ENCODE measurements around the gene IGFBP6.

The IGFBP6 gene

GRCh38 chr12:53059434-53060063 lies 37.9 kb upstream of the IGFBP6 start:
- no peak for DNase-seq (ENCODE audit: low read depth)

DNA sequence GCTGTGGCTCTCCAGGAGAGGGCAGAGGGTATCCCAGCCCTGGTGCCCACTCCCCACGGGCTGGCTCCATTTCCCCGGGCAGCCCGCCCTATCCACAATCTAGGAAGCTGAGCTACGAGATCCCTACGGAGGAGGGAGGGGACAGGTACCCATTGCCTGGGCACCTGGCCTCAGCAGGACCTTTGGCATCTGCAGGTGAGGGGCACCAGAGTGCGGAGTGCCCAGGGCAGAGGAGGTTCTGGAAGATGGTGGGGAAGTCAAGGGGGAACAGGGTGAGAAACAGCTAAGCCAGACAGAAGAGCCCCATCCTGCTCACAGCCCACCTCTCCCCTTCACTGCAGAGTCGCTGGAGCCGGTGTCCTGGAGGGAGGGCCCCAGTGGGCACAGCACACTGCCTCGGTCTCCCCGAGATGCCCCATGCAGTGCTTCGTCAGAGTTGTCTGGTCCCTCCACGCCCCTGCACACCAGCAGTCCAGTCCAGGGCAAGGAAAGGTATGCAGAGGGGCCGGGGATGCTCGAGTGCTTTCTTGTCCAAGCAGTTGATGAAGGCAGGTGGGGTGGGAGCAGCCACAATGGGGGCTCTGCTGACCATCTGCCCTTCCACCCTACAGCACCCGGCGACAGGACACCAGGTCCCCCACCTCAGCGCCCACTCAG lies 37.3 kb upstream of the IGFBP6 start:
- DNase-seq (ENCODE audit: low read depth) = no peak

DNA sequence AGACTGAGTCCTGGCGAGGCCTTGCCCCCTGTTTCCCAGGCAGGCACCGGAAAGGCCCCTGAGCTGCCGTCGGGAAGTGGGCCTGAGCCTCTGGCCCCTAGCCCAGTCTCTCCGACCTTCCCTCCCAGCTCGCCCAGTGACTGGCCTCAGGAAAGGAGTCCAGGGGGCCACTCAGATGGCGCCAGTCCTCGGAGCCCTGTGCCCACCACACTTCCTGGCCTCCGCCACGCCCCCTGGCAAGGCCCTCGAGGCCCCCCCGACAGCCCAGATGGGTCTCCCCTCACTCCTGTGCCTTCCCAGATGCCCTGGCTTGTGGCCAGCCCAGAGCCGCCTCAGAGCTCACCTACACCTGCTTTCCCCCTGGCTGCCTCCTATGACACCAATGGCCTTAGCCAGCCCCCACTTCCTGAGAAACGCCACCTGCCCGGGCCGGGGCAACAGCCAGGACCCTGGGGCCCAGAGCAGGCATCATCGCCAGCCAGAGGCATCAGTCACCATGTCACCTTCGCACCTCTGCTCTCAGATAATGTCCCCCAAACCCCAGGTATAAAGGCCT lies 36.7 kb upstream of the IGFBP6 start:
- DNase-seq (ENCODE audit: low read depth) = no peak

GRCh38 chr12:53061404-53062010 lies 36.0 kb upstream of the IGFBP6 start:
- DNase-seq (ENCODE audit: low read depth) = no peak

- no peak for DNase-seq (ENCODE audit: low read depth)
These were observed 35.2 kb upstream of the IGFBP6 start for GRCh38 chr12:53062011-53062961.

DNA sequence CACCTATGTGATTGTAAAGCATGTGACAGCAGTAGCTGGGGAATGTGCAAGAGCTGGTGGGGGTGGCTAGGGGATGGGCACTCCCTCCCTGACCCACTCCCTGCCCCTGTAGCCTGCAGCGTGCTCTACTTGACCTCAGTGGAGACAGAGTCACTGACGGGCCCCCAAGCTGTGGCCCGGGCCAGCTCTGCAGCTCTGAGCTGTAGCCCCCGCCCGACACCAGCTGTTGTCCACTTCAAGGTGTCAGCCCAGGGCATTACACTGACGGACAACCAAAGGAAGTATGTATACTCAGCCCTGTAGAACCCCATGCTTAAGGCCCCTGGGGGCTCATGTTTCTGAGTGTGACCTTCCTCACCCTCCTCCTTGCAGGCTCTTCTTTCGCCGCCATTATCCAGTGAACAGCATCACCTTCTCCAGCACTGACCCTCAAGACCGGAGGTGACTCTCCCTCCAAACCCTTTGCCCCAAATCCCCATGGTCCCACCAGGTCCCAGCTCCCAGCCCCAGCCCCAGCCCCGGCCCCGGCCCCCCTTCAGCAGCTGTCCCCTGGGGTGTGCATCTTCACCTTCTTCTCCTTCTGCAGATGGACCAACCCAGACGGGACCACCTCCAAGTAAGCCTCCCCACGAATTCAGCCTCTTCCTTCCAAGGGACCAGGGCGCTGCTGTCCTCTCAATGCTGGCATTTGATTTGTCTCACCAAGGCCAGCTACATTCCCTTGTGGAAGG lies 34.3 kb upstream of the IGFBP6 start:
- no peak for DNase-seq (ENCODE audit: low read depth)

DNA sequence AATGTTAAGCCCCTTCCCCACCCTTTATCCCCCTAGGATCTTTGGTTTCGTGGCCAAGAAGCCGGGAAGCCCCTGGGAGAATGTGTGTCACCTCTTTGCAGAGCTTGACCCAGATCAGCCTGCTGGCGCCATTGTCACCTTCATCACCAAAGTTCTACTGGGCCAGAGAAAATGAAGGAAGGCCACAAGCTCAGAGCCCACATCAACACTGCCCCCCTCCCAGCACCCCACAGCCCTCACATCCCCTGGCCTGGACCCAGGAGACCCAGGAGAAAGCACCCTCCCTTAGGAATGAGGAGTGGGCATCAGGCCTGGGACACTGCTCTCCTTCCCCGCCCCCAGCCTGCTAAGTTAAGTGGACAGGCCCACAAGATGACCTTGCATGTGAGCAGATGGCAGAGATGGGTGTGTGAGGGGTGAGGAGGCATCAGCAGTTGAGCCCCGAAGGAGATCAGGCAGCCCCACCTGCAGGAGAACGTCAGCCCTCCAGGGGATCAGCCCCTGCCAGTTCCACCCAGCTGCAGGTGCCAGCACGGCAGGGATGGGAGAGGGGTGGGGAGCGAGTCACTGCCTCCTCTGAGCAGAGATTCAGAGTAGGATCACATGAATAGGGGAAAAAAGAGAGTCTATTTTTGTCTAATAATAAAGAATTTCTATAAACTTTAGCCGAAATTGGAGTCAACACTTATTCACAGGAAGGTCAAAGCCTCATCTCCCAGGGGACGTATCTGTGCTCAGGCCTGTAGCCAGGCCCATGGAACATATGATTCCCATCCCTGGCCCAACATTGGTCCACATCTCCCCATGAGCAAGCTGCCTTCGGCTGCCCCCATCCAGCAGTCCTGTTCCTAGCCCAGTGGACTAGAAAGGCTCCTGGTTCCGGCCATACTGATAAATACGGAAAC lies 33.5 kb upstream of the IGFBP6 start:
- DNase-seq (ENCODE audit: low read depth) = no peak

- no peak for DNase-seq (ENCODE audit: low read depth)
These were observed 32.6 kb upstream of the IGFBP6 start for GRCh38 chr12:53064613-53065436.

GRCh38 chr12:53065470-53065869 lies 32.0 kb upstream of the IGFBP6 start:
- DNase-seq (ENCODE audit: low read depth) = no peak

- peak; percentile 48 for DNase-seq (ENCODE audit: low read depth)
These were observed 31.2 kb upstream of the IGFBP6 start for GRCh38 chr12:53065975-53066931.

DNA sequence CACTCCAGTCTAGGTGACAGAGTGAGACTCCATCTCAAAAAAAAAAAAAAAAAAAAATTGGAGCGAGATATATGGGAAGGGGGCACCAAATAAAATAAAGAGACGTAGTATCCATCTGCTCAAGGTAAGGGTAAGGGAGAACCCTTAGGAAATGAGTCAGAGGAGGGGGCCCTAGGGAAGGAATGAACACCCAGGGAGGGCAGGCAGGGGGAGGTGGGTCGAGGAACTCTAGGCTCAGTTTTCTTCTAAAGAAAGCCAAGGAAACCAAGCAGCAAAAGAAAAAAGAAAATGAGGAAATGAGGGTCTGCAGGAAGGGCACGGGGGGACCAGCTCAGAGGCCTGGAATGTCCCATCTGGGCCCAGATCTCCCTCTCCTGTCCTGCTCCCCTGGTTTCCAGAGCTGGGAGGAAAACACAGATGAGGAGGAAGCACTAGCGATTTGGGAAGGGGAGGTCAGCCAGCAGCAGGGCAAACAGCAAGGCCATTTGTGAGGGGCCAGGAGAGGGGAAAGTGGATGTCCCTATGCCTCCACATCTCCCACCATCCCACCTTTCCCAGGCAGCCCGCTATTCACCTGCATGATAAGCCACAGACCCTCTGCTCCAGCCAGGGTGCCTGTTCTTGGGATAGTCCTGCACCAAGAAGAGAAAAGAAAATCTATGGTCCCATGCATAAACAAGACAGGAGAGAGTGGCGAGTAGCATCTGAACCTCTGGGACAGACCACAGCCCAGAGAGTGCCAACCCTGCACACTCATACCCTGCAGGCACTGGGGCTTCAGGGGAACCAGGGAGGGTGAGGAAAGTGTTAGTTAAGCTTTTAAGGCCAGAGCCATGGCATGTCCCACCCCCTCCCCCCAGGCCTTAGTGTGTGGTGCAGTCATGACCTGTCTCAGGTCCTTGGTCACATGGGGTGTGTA lies 30.1 kb upstream of the IGFBP6 start:
- DNase-seq (ENCODE audit: low read depth) = no peak

GRCh38 chr12:53067993-53068770 lies 29.3 kb upstream of the IGFBP6 start:
- no peak for DNase-seq (ENCODE audit: low read depth)

GRCh38 chr12:53068811-53069585 lies 28.5 kb upstream of the IGFBP6 start:
- no peak for DNase-seq (ENCODE audit: low read depth)

GRCh38 chr12:53069621-53070410 lies 27.7 kb upstream of the IGFBP6 start:
- DNase-seq (ENCODE audit: low read depth) = no peak

All from activated gamma-delta T cell treated with anti-CD3 and anti-CD28 coated beads, Interleukin-2, amount 50 U/mL, for 16 hours (primary cell).